Activated CD4-positive, CD25-positive, alpha-beta regulatory T cell treated with anti-CD3 and anti-CD28 coated beads, Interleukin-2, amount 50 U/mL, for 24 hours (primary cell): ENCODE measurements around the gene GPATCH4.
"Not testable (repeated sequence)": the region's sequence is repeated elsewhere in the genome, so short reads cannot be mapped to it uniquely, and the experiment has no call there.

Experiments used
- ATAC-seq, 2 donors: fragments of 150-1000 bp; cut with Tn5 transposase; one replicate each; pipeline ENCODE4 v1.10.0; 2021; ENCODE audit warnings: mild to moderate bottlenecking in 1 of 2, moderate library complexity in 1 of 2

The GPATCH4 gene

GRCh38 chr1:156601122-156601830 is at the start of gene GPATCH4:
Gene GPATCH4 (minus strand): TSS chr1:156601479.
- peak; percentile 81 to 85 for ATAC-seq

- ATAC-seq, result no peak
Observed at GRCh38 chr1:156648951-156649350, 47.7 kb upstream of the GPATCH4 start.

GRCh38 chr1:156648496-156648895 is 47.2 kb upstream of the GPATCH4 start:
- no peak for ATAC-seq

GRCh38 chr1:156647351-156647750 is 46.1 kb upstream of the GPATCH4 start:
- ATAC-seq, result no peak

GRCh38 chr1:156646738-156647211 is 45.5 kb upstream of the GPATCH4 start:
- no peak for ATAC-seq

GRCh38 chr1:156645666-156646065 is 44.4 kb upstream of the GPATCH4 start:
- no peak for ATAC-seq

- ATAC-seq, result no peak
Observed at GRCh38 chr1:156645056-156645455, 43.8 kb upstream of the GPATCH4 start.

- ATAC-seq, result no peak
Observed at GRCh38 chr1:156644640-156645039, 43.4 kb upstream of the GPATCH4 start.

- ATAC-seq, result no peak
Observed at GRCh38 chr1:156644146-156644545, 42.9 kb upstream of the GPATCH4 start.

GRCh38 chr1:156643778-156644092 is 42.5 kb upstream of the GPATCH4 start:
- ATAC-seq, result peak; percentile 38 to 58

- ATAC-seq, result no peak
Observed at GRCh38 chr1:156643049-156643777, 41.9 kb upstream of the GPATCH4 start.

- ATAC-seq, result no peak
Observed at GRCh38 chr1:156642265-156643048, 41.2 kb upstream of the GPATCH4 start.

GRCh38 chr1:156641761-156642264 is 40.5 kb upstream of the GPATCH4 start, which contains the start of gene BCAN:
Gene BCAN (plus strand): TSS chr1:156642117. CDS start chr1:156646055, 3,938 bp downstream.
- ATAC-seq, result peak; percentile 18 to 46

- ATAC-seq, result no peak
Observed at GRCh38 chr1:156640842-156641706, 39.8 kb upstream of the GPATCH4 start.

- no peak for ATAC-seq
Observed at GRCh38 chr1:156639601-156640101, 38.4 kb upstream of the GPATCH4 start.

- ATAC-seq, result no peak
Observed at GRCh38 chr1:156638189-156638985, 37.1 kb upstream of the GPATCH4 start.

- no peak for ATAC-seq
Observed at GRCh38 chr1:156632355-156632754, 31.1 kb upstream of the GPATCH4 start.

- not testable (repeated sequence) for ATAC-seq
Observed at GRCh38 chr1:156631152-156631551, 29.9 kb upstream of the GPATCH4 start.

- ATAC-seq, result no peak
Observed at GRCh38 chr1:156629823-156630449, 28.7 kb upstream of the GPATCH4 start.

GRCh38 chr1:156627313-156627880 is 26.1 kb upstream of the GPATCH4 start:
- no peak for ATAC-seq
